Measurements from ENCODE around the gene SNN.
A peak's percentile ranks its signal among the peaks of the same experiment; 100 is the strongest.

- peak; percentile 15; the same call in 1 of the 2 replicates for TF ChIP-seq POLR2AphosphoS5 (IDR thresholded peaks at IDR 0.05; ENCODE audit: low read depth, low read length)
- no peak for TF ChIP-seq CTCF (IDR thresholded peaks at IDR 0.05)
Measured at GRCh38 chr16:11677959-11678881, 10.0 kb downstream of the SNN start.
